ENCODE measurements around the gene KCNH1.

The KCNH1 gene

GRCh38 chr1:210705086-210705485, 428.9 kb downstream of the KCNH1 start:
- no peak for DNase-seq

GRCh38 chr1:210703593-210703992, 430.4 kb downstream of the KCNH1 start:
- no peak for DNase-seq

- no peak for DNase-seq
These were observed 431.4 kb downstream of the KCNH1 start for GRCh38 chr1:210702506-210702905.

- no peak for DNase-seq
These were observed 433.4 kb downstream of the KCNH1 start for GRCh38 chr1:210700511-210700910.

GRCh38 chr1:210700083-210700482, 433.9 kb downstream of the KCNH1 start:
- DNase-seq, result no peak

GRCh38 chr1:210698661-210699060, 435.3 kb downstream of the KCNH1 start:
- DNase-seq, result no peak

GRCh38 chr1:210697185-210697584, 436.8 kb downstream of the KCNH1 start:
- no peak for DNase-seq

GRCh38 chr1:210696709-210697108, 437.2 kb downstream of the KCNH1 start:
- DNase-seq, result no peak

- no peak for DNase-seq
These were observed 438.9 kb downstream of the KCNH1 start for GRCh38 chr1:210695026-210695425.

- DNase-seq, result no peak
These were observed 441.2 kb downstream of the KCNH1 start for GRCh38 chr1:210692796-210693195.

GRCh38 chr1:210691039-210691610, 442.8 kb downstream of the KCNH1 start:
- no peak for DNase-seq

- no peak for DNase-seq
These were observed 443.7 kb downstream of the KCNH1 start for GRCh38 chr1:210690236-210690635.

- DNase-seq, result no peak
These were observed 444.1 kb downstream of the KCNH1 start for GRCh38 chr1:210689826-210690225.

GRCh38 chr1:210688512-210689234, 445.3 kb downstream of the KCNH1 start:
- DNase-seq, result no peak

GRCh38 chr1:210687582-210688279, 446.2 kb downstream of the KCNH1 start:
- no peak for DNase-seq

- DNase-seq, result no peak
These were observed 447.1 kb downstream of the KCNH1 start for GRCh38 chr1:210686841-210687240.

GRCh38 chr1:210685295-210685650, 448.7 kb downstream of the KCNH1 start:
- DNase-seq, result no peak

- no peak for DNase-seq
These were observed 449.3 kb downstream of the KCNH1 start for GRCh38 chr1:210684466-210685294.

GRCh38 chr1:210683403-210684047, 450.4 kb downstream of the KCNH1 start:
- DNase-seq, result no peak

GRCh38 chr1:210681158-210681557, 452.8 kb downstream of the KCNH1 start:
- no peak for DNase-seq

- no peak for DNase-seq
These were observed 455.6 kb downstream of the KCNH1 start for GRCh38 chr1:210678306-210678705.

- no peak for DNase-seq
These were observed 456.4 kb downstream of the KCNH1 start for GRCh38 chr1:210677533-210677932.

- no peak for DNase-seq
These were observed 457.4 kb downstream of the KCNH1 start for GRCh38 chr1:210676539-210676938.

Measured in NCI-H1694 treated with DMSO at 0.1 percent for 48 hours (cell line).